ENCODE data around the gene CREB3L1. TPM values are rescaled to one million over a fixed set of nuclear protein-coding genes. Genes with fewer than 3 reads are reported as not detected.

CREB3L1 gene
- total and polyA plus RNA-seq, 8 donors = 26.3 to 129 (median 49.0) TPM

DNA sequence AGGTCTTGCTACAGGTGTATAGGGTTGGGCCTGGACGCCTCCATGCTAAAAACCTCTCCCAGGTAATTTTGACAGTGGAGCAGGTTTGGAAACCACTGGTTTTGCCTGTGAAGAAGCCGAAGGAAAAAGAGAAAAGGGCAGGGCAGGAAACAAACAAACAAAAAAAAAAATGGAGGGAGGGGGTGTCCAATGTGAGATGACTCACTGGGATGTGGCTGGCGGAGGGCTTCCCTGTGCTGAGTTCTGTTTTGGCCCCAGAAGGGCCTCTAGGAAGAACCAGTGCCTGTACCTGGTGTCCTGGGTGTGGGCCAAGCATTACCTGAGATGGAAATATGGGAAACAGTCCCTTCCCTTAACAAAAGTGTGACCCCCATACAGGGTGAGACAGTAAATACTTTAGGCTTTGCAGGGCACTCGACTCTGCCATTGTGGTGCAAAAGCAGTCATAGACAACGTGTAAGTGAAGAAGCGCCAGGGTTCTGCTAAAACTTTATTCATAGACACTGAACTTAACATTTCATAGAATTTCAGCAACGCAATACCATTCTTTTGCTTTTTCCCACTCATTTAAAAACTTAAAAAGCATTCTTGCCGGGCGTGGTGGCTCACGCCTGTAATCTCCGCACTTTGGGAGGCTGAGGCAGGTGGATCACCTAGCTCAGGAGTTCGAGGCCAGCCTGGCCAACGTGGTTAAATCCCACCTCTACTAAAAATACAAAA is 60.3 kb downstream of the CREB3L1 start:
- Histone ChIP-seq H3K4me3 (no peak overlapping the region), H3K36me3 (no peaks in the 10 kb centered on the region), H3K4me1 (peaks cover 0 to 9% (median 0%) of the 10 kb centered on the region in 3 donors), H3K27me3 (no peaks in the 10 kb centered on the region), H3K9me3 (no peaks in the 10 kb centered on the region), H3K27ac (no peak overlapping the region)
- TF ChIP-seq, protein P1, sequence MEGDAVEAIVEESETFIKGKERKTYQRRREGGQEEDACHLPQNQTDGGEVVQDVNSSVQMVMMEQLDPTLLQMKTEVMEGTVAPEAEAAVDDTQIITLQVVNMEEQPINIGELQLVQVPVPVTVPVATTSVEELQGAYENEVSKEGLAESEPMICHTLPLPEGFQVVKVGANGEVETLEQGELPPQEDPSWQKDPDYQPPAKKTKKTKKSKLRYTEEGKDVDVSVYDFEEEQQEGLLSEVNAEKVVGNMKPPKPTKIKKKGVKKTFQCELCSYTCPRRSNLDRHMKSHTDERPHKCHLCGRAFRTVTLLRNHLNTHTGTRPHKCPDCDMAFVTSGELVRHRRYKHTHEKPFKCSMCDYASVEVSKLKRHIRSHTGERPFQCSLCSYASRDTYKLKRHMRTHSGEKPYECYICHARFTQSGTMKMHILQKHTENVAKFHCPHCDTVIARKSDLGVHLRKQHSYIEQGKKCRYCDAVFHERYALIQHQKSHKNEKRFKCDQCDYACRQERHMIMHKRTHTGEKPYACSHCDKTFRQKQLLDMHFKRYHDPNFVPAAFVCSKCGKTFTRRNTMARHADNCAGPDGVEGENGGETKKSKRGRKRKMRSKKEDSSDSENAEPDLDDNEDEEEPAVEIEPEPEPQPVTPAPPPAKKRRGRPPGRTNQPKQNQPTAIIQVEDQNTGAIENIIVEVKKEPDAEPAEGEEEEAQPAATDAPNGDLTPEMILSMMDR (IDR thresholded peaks at IDR 0.05) = no peak
- FAIRE-seq (no peak), ATAC-seq (no peak), DNase-seq (no peak)
- intact Hi-C loops (cut with DNase I) = no loop called here
- 84 to 91% methylated on average over 13 of the region's 13 CpGs for WGBS, 2 donors

DNA sequence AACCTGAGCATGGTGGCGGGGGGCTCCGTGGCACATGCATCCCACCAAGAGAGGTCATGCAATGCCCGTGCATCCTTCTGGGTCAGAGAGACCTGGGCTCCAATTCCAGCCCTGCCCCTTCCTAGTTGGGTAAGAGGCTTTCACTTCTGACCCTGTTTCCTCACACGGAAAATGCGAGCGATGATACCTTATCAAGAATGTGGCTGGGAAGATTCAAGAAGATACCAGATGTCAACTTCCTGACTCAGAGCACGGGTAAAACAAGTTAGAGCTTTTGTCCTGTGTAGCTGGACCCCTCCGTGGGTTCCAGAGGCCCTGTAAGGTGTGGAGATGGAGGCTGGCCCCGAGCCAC is 61.1 kb downstream of the CREB3L1 start:
- 29 to 33% methylated on average over 9 of the region's 9 CpGs for WGBS, 2 donors
- FAIRE-seq = no peak
- DNase-seq = no peak
- no peaks in the 10 kb centered on the region for H3K36me3 ChIP-seq
- intact Hi-C loops (cut with DNase I) = no loop called here
- ATAC-seq = peak in 2 of 4 donors; percentile 5 to 6
- H3K27ac ChIP-seq = no peak overlapping the region
- peak overlapping the region in 2 of 4 donors; percentile 1 to 15 for H3K4me3 ChIP-seq
- H3K4me1 ChIP-seq = peaks cover 0 to 7% (median 4%) of the 10 kb centered on the region in 3 donors
- H3K27me3 ChIP-seq = no peaks in the 10 kb centered on the region
- H3K9me3 ChIP-seq = no peaks in the 10 kb centered on the region
- TF ChIP-seq, protein P1 (IDR thresholded peaks at IDR 0.05) = no peak

DNA sequence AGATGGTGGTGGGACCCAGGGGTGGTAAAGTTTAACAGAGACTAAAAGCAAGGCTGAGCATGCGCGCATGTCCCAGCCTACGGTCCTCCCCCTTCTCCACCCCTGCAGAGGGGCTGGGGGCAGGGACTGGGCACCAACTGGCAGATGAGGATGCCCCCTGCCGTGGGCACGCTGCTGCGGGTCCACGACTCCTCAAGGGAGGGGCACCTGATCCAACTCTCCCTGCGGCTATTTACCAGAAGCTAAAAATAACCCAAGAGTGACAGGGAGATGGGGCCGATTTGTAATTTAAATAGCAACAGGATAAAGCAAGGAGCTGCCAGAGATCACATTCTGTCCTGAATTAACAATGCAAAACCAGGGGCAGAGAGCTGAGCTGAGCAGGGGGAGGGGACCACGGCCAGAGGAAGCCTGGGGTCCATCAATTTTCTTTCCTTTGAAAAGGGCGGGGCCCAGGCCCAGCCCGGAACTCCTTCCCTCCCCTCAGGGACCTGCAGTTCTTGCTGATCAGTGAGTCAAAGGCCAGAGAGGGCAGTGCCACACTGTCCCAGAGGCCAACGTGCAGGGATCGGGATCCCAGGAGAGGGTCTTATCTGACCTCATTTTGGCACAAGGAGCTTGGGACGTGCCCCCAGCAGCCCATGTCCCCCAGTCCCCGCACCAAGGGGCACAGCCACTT is 61.7 kb downstream of the CREB3L1 start:
- intact Hi-C loops (cut with DNase I) = no loop called here
- H3K4me3 ChIP-seq = peak overlapping the region in 2 of 4 donors; percentile 1 to 15
- H3K9me3 ChIP-seq = no peaks in the 10 kb centered on the region
- TF ChIP-seq, protein P1 (IDR thresholded peaks at IDR 0.05) = no peak
- peak in 1 of 6 donors; percentile 11 for DNase-seq
- no peaks in the 10 kb centered on the region for H3K36me3 ChIP-seq
- H3K27ac ChIP-seq = no peak overlapping the region
- peaks cover 0 to 7% (median 4%) of the 10 kb centered on the region in 3 donors for H3K4me1 ChIP-seq
- FAIRE-seq = no peak
- no peaks in the 10 kb centered on the region for H3K27me3 ChIP-seq
- WGBS, 2 donors = 28% methylated on average over 16 of the region's 16 CpGs
- ATAC-seq = peak; percentile 42 to 78 (median 52)

DNA sequence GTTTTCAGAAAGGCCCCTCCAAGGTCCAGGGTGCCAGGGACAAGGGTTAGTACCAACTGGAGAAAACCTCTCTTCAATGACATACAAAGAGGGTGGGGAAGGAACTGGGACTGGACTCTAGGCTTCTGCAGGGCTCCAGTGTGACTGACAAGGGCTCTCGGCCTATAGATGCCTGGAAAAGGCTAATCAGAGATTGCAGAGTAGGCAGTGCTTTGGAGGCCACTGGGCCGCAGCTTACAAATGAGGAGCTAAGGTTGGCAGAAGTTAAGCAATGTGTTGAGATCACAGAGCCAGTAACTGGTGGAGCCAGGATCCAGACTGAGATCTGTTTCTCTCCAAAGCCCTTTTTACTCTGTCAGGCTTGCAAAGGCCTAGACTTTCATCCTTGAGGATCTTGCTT is 62.4 kb downstream of the CREB3L1 start:
- H3K27me3 ChIP-seq = no peaks in the 10 kb centered on the region
- DNase-seq (no peak), ATAC-seq (peak in 2 of 4 donors; percentile 34 to 48), FAIRE-seq (no peak)
- H3K4me3 ChIP-seq = no peak overlapping the region
- WGBS, 2 donors = 89 to 93% methylated on average over 2 of the region's 2 CpGs
- TF ChIP-seq, protein P1 (IDR thresholded peaks at IDR 0.05) = no peak
- intact Hi-C loops (cut with DNase I) = no loop called here
- H3K4me1 ChIP-seq = peaks cover 0 to 7% (median 4%) of the 10 kb centered on the region in 3 donors
- H3K27ac ChIP-seq = no peak overlapping the region
- no peaks in the 10 kb centered on the region for H3K9me3 ChIP-seq
- no peaks in the 10 kb centered on the region for H3K36me3 ChIP-seq

DNA sequence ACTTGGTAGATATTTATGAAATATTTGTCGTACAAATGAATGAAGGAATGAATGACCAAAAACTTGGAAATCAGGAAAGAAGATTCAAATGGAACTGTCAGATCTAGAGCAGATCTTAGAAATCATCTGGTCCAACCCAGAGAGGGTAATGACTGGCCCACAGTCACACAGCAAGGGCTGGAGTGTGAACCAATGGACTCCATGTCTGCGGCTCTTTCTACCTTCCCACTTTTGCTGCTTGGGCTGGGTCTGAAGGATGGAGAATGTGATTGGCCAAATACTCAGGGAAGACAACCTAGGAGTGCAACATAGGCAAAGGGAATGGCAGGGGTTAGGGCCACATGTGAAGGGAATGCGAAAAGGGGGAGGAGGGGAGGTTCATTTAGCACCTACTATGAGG is 64.0 kb downstream of the CREB3L1 start:
- intact Hi-C loops (cut with DNase I) = no loop called here
- H3K4me3 ChIP-seq = no peak overlapping the region
- no peaks in the 10 kb centered on the region for H3K9me3 ChIP-seq
- no peak overlapping the region for H3K27ac ChIP-seq
- ATAC-seq (no peak), DNase-seq (no peak), FAIRE-seq (no peak)
- H3K4me1 ChIP-seq = peaks cover 0 to 7% (median 4%) of the 10 kb centered on the region in 3 donors
- TF ChIP-seq, protein P1 (IDR thresholded peaks at IDR 0.05) = no peak
- H3K27me3 ChIP-seq = no peaks in the 10 kb centered on the region
- WGBS, 2 donors = 88 to 93% methylated on average over 3 of the region's 3 CpGs
- no peaks in the 10 kb centered on the region for H3K36me3 ChIP-seq
